Adrenal gland (tissue), 12 donors: ENCODE data around the gene RFX8. TPM values are rescaled to one million over a fixed set of nuclear protein-coding genes. Genes with fewer than 3 reads are reported as not detected.

ENCODE experiments used
- DNase-seq, 7 donors: peaks; one replicate each; pipeline ENCODE4 v3.0.0-alpha.2; 2019 to 2020
- H3K27ac ChIP-seq, 5 donors: fragments of 200-600 bp; sonication (generic) in 4 of 5; 1 replicate in 3 of 5; 2 replicates in 2 of 5; pipeline versions ENCODE4 v1.5.1 to v1.8.0; 2016 to 2020; ENCODE audit warnings: mild to moderate bottlenecking in 1 of 5
- H3K27me3 ChIP-seq: fragments of 200-600 bp; 2 replicates; pipeline ENCODE4 v1.8.0; 2021
- H3K36me3 ChIP-seq, 2 donors: fragments of 200-600 bp; replicated peaks in 1 of 2; 1 replicate in 1 of 2; 2 replicates in 1 of 2; pipeline versions ENCODE4 v1.5.1 to v1.8.0; 2018 to 2022
- H3K4me1 ChIP-seq, 2 donors: fragments of 200-600 bp; replicated peaks in 1 of 2; 1 replicate in 1 of 2; 2 replicates in 1 of 2; pipeline versions ENCODE4 v1.5.1 to v1.8.0; 2018 to 2021
- H3K4me3 ChIP-seq, 4 donors: fragments of 200-600 bp; sonication (generic) in 3 of 4; one replicate each; pipeline ENCODE4 v1.5.1; 2016 to 2018
- H3K9me3 ChIP-seq, 3 donors: fragments of 200-600 bp; sonication (generic) in 1 of 3; replicated peaks in 1 of 3; 1 replicate in 2 of 3; 2 replicates in 1 of 3; pipeline versions ENCODE4 v1.5.1 to v1.8.0; 2016 to 2021
- CTCF ChIP-seq, 6 experiments: fragments of 450-650 bp in 4 of 6; fragments of 200-600 bp in 2 of 6; sonication (generic) in 1 of 6; IDR thresholded peaks; 1 replicate in 5 of 6; 2 replicates in 1 of 6; pipeline versions ENCODE4 v1.5.1 to v1.8.0; 2016 to 2021; ENCODE audit warnings: antibody characterized with exemption in 6 of 6, mild to moderate bottlenecking in 2 of 6, moderate library complexity in 1 of 6
- POLR2A ChIP-seq, 2 donors: fragments of 450-650 bp; IDR thresholded peaks; one replicate each; pipeline ENCODE4 v1.6.1; 2017; ENCODE audit warnings: antibody characterized with exemption in 2 of 2, mild to moderate bottlenecking in 2 of 2, moderate library complexity in 1 of 2
- whole genome bisulfite sequencing, 4 donors: extraction: QIAGEN DNeasy Blood & Tissue Kit in 2 of 4; methylation state at CpG; one replicate each; pipeline versions ENCODE4 v1.1.5 to v1.1.7; 2013 to 2017; 5-methylcytosine and 5-hydroxymethylcytosine counted together
- intact Hi-C, 2 donors: fragments of 100-400 bp; cut with DNase I; formaldehyde crosslinking; loops; one replicate each; pipeline versions ENCODE4 v1.14.1 to v1.15.0; 2022 to 2023
- polyA plus RNA-seq, 3 donors: library from polyadenylated mRNA; stranded (reverse); fragments of 200-250 nt in 2 of 3; fragments of 350-450 nt in 1 of 3; fragmentation: Illumina TruSeq in 1 of 3; extraction: RNeasy Lipid Tissue Mini Kit (QIAGEN cat#74804) in 1 of 3; gene quantifications; one replicate each; pipeline ENCODE4 v1.2.3, GENCODE V29; 2013 to 2014
- total RNA-seq, 9 donors: library from RNA; depleted of rRNA in 4 of 9; stranded (reverse); fragments of >200 nt in 4 of 9; fragments of 120-200 nt in 1 of 9; fragmentation: NEBNext Ultra II Directional in 1 of 9; extraction: Animal tissue kit (Norgen Biotek cat#: 25700) in 1 of 9; gene quantifications; one replicate each; pipeline versions ENCODE4 v1.1.0 to v1.2.4, GENCODE V29; 2013 to 2023
- donor health status: healthy with polysubstance abuse.
- donor health status: Bipolar disorder and iron deficiency.
- donor health status: DM: yes; HTN: yes; CAD: no.
- donor health status: DM: no; HTN: no; CAD: no.
- donor health status: DM: no; HTN: no; CAD: no.
- donor health status: DM: yes; HTN: yes; CAD: no.

RFX8 gene
- total and polyA plus RNA-seq, 12 donors, result 0.14 to 21.8 (median 0.74) TPM; not detected in 4

GRCh38 chr2:101395545-101396315, 79.2 kb downstream of the RFX8 start:
- TF ChIP-seq CTCF (IDR thresholded peaks at IDR 0.05) (no peak), POLR2A (IDR thresholded peaks at IDR 0.05) (no peak)
- peaks cover 8% of the 10 kb centered on the region for H3K27me3 ChIP-seq
- no peak overlapping the region for H3K4me3 ChIP-seq
- H3K9me3 ChIP-seq, result no peaks in the 10 kb centered on the region
- intact Hi-C loops, result no loop called here
- DNase-seq, result no peak
- no peak overlapping the region for H3K27ac ChIP-seq
- no peaks in the 10 kb centered on the region for H3K36me3 ChIP-seq
- H3K4me1 ChIP-seq, result no peaks in the 10 kb centered on the region
- 82 to 85% (median 84%) methylated on average over 6 of the region's 6 CpGs for WGBS, 4 donors

GRCh38 chr2:101388232-101388631, 86.7 kb downstream of the RFX8 start:
- intact Hi-C loops, result loop anchor here in 1 of 2 donors (5.0 kb wide), 1 partner anchor 46 kb away; no protein-coding TSS in a partner anchor
- Histone ChIP-seq H3K36me3 (no peaks in the 10 kb centered on the region), H3K27me3 (peaks cover 26% of the 10 kb centered on the region), H3K4me1 (peaks cover 9 to 16% of the 10 kb centered on the region in 2 donors), H3K9me3 (no peaks in the 10 kb centered on the region), H3K4me3 (no peak overlapping the region), H3K27ac (no peak overlapping the region)
- 28 to 40% (median 31%) methylated on average over 4 of the region's 4 CpGs for WGBS, 4 donors
- TF ChIP-seq POLR2A (IDR thresholded peaks at IDR 0.05) (no peak), CTCF (IDR thresholded peaks at IDR 0.05) (no peak)
- DNase-seq, result no peak

- WGBS, 4 donors, result 0 to 1% (median 1%) methylated on average over 24 to 79 of the region's 79 CpGs
- intact Hi-C loops, result loop anchor here in 1 of 2 donors (5.0 kb wide), 1 partner anchor 45 kb away; no protein-coding TSS in a partner anchor
These were observed 87.6 kb downstream of the RFX8 start, which contains the start of gene CREG2 for GRCh38 chr2:101387151-101387834. TSS of gene CREG2 (minus strand) at chr2:101387503. CDS start at chr2:101387457, 46 bp downstream.

More at GRCh38 chr2:101387151-101387834, 87.6 kb downstream of the RFX8 start, which contains the start of gene CREG2:
- Histone ChIP-seq H3K27ac (no peak within 1 kb of the TSS), H3K9me3 (no peaks in the 10 kb centered on the region), H3K4me3 (peak within 1 kb of the TSS in 2 of 4 donors; percentile 8 to 48), H3K4me1 (peaks cover 9 to 16% of the 10 kb centered on the region in 2 donors), H3K27me3 (peaks cover 26% of the 10 kb centered on the region), H3K36me3 (no peaks in the 10 kb centered on the region)
- TF ChIP-seq POLR2A (IDR thresholded peaks at IDR 0.05), result no peak
- TF ChIP-seq CTCF (IDR thresholded peaks at IDR 0.05), result peak in 5 of 6 experiments; percentile 18 to 64 (median 28)
- peak; percentile 57 to 80 (median 72) for DNase-seq
